Neural cell (in vitro differentiated cells): Measurements from ENCODE around the gene GSTM2. TPM values are rescaled to one million over a fixed set of nuclear protein-coding genes. Genes with fewer than 3 reads are reported as not detected.

Experiments
- H2AFZ ChIP-seq: fragments of 200-600, 300-800 bp; sonication (generic), shearing (Covaris generic); 2 replicates; pipeline ENCODE4 v1.6.0; 2014; ENCODE audit warnings: low read depth, mild to moderate bottlenecking, antibody characterized with exemption, low read length, moderate library complexity
- H3F3A ChIP-seq: fragments of 200-600 bp; shearing (Covaris generic); 2 replicates; pipeline ENCODE4 v1.6.1; 2016; ENCODE audit warnings: mild to moderate bottlenecking, moderate library complexity, mixed read lengths, antibody characterized with exemption, low read length; ENCODE audit not compliant: insufficient read depth, poor library complexity, severe bottlenecking
- H3K27ac ChIP-seq: fragments of 200-600, 300-800 bp; sonication (generic), shearing (Covaris generic); 2 replicates; pipeline ENCODE4 v1.5.1; 2014; ENCODE audit warnings: mild to moderate bottlenecking, low read length, moderate library complexity
- H3K27me3 ChIP-seq: fragments of 300-800, 200-600 bp; sonication (generic), shearing (Covaris generic); 2 replicates; pipeline ENCODE4 v1.6.0; 2014; ENCODE audit warnings: mild to moderate bottlenecking, low read depth, low read length, moderate library complexity; ENCODE audit not compliant: insufficient read depth
- H3K36me3 ChIP-seq: fragments of 300-800, 200-600 bp; sonication (generic), shearing (Covaris generic); 2 replicates; pipeline ENCODE4 v1.5.1; 2014; ENCODE audit warnings: mild to moderate bottlenecking, antibody characterized with exemption, low read length, moderate library complexity; ENCODE audit not compliant: insufficient read depth
- H3K4me2 ChIP-seq: fragments of 300-800, 200-600 bp; sonication (generic), shearing (Covaris generic); 2 replicates; pipeline ENCODE4 v1.6.0; 2014; ENCODE audit warnings: mild to moderate bottlenecking, low read length
- H3K4me3 ChIP-seq: fragments of 300-800, 200-600 bp; sonication (generic), shearing (Covaris generic); 2 replicates; pipeline ENCODE4 v1.5.1; 2014; ENCODE audit warnings: mild to moderate bottlenecking, low read length, moderate library complexity
- H3K79me2 ChIP-seq: fragments of 200-600 bp; shearing (Covaris generic); replicated peaks from 2 replicates; pipeline ENCODE4 v1.6.0; 2014; ENCODE audit warnings: mild to moderate bottlenecking, low read length, moderate library complexity; ENCODE audit not compliant: insufficient read depth
- H3K9ac ChIP-seq: fragments of 300-800, 200-600 bp; sonication (generic), shearing (Covaris generic); 2 replicates; pipeline ENCODE4 v1.6.1; 2016; ENCODE audit warnings: mild to moderate bottlenecking, low read length, mixed read lengths
- H3K9me2 ChIP-seq: fragments of 200-600 bp; shearing (Covaris generic); 2 replicates; pipeline ENCODE4 v1.6.1; 2016; ENCODE audit warnings: mild to moderate bottlenecking, low read length, mixed read lengths; ENCODE audit not compliant: insufficient read depth
- H3K9me3 ChIP-seq: fragments of 200-600, 300-800 bp; sonication (generic), shearing (Covaris generic); 2 replicates; pipeline ENCODE4 v1.6.1; 2016; ENCODE audit warnings: mild to moderate bottlenecking, mixed run types, low read length, moderate library complexity, mixed read lengths
- H4K20me1 ChIP-seq: fragments of 200-600 bp; shearing (Covaris generic); 2 replicates; pipeline ENCODE4 v1.6.1; 2016; ENCODE audit warnings: mild to moderate bottlenecking, mixed run types; ENCODE audit not compliant: insufficient read depth
- EP300 ChIP-seq: fragments of 450-650 bp; conservative IDR thresholded peaks from 2 replicates; pipeline ENCODE4 v1.6.1; 2014; ENCODE audit warnings: antibody characterized with exemption, mild to moderate bottlenecking, moderate library complexity; ENCODE audit not compliant: poor library complexity, severe bottlenecking
- EZH2 ChIP-seq: fragments of 200-600, 300-800 bp; shearing (Covaris generic), sonication (generic); IDR thresholded peaks from 2 replicates; pipeline ENCODE4 v1.6.1; 2014; ENCODE audit warnings: antibody characterized with exemption, low read length, borderline replicate concordance, mild to moderate bottlenecking; ENCODE audit not compliant: insufficient read depth, poor library complexity, severe bottlenecking
- MXI1 ChIP-seq: fragments of 450-650 bp; conservative IDR thresholded peaks from 2 replicates; pipeline ENCODE4 v1.6.1; 2014; ENCODE audit warnings: antibody characterized with exemption, mild to moderate bottlenecking; ENCODE audit not compliant: poor library complexity, severe bottlenecking
- POLR2AphosphoS5 ChIP-seq: IDR thresholded peaks from 2 replicates; pipeline ENCODE4 v1.6.1; 2012
- RAD21 ChIP-seq: fragments of 450-650 bp; conservative IDR thresholded peaks from 2 replicates; pipeline ENCODE4 v1.6.1; 2014; ENCODE audit warnings: antibody characterized with exemption, mild to moderate bottlenecking, moderate library complexity
- SMC3 ChIP-seq: fragments of 450-650 bp; conservative IDR thresholded peaks from 2 replicates; pipeline ENCODE4 v1.6.1; 2014; ENCODE audit warnings: antibody characterized with exemption, mild to moderate bottlenecking, moderate library complexity; ENCODE audit not compliant: poor library complexity
- TAF1 ChIP-seq: IDR thresholded peaks from 2 replicates; pipeline ENCODE4 v1.6.1; 2012; ENCODE audit warnings: low read depth
- polyA plus RNA-seq: library from polyadenylated mRNA; depleted of rRNA; stranded (reverse); fragments of >200 nt; gene quantifications from 2 replicates; pipeline ENCODE4 v1.2.3, GENCODE V29; 2014
- TF ChIP-seq, protein P1 (sequence below): IDR thresholded peaks from 2 replicates; pipeline ENCODE4 v1.6.1; 2012; ENCODE audit warnings: borderline replicate concordance
- TF ChIP-seq, protein P2 (sequence below): fragments of 450-650 bp; IDR thresholded peaks from 2 replicates; pipeline ENCODE4 v1.5.1; 2014; ENCODE audit warnings: antibody characterized with exemption, mild to moderate bottlenecking, moderate library complexity; ENCODE audit not compliant: poor library complexity, severe bottlenecking

The GSTM2 gene
- polyA plus RNA-seq, 1 donor from 2014 or later, result 6.8 TPM

DNA sequence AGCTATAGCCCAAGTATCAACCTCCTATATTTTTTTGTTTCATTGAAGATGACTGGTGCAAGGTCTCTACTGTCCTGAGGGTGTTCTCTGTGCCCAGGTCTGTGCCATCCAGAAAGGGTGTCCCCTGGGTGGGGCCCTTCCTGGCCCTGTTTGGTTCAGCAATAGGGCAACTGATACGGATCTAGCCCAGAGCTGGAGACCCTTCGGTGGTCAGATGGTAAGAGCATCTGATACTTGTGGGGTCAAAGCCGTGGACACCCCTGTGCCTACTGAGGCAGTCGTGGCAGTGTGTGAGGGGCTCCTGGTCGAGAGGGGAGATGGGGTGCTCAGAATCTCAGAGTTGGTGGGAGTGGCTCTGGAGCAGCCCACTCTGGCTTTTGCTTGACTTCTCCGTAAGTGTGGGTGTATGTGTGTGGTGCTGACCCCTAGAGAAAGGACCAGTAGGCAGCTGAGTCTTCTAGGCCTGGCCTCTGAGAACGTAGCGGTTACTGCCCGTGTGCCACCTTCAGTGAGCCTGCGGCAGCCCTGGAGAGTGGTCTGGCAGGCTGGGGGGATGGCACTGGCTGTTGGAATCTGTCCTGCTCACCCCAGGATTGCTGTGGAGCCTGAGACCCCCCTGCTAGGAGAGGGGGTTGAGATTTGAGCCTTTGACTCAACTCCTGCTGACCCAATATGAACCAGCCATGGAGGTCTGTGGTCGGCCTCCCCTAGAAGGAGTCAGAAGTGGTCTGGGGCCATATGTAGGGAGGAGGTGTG lies 45.5 kb upstream of the GSTM2 start:
- H3K9me2 ChIP-seq, result no peaks in the 10 kb centered on the region
- H3K79me2 ChIP-seq, result peaks cover 38% of the 10 kb centered on the region
- peak overlapping the region; percentile 86 for H3K9ac ChIP-seq
- H3K36me3 ChIP-seq, result no peaks in the 10 kb centered on the region
- no peaks in the 10 kb centered on the region for H4K20me1 ChIP-seq
- H3K27me3 ChIP-seq, result no peaks in the 10 kb centered on the region
- no peak overlapping the region for H2AFZ ChIP-seq
- no peaks in the 10 kb centered on the region for H3F3A ChIP-seq
- H3K4me2 ChIP-seq, result peak overlapping the region; percentile 97
- TF ChIP-seq EZH2, result no peak
- peak overlapping the region; percentile 66 for H3K4me3 ChIP-seq
- H3K27ac ChIP-seq, result peak overlapping the region; percentile 94
- no peaks in the 10 kb centered on the region for H3K9me3 ChIP-seq

DNA sequence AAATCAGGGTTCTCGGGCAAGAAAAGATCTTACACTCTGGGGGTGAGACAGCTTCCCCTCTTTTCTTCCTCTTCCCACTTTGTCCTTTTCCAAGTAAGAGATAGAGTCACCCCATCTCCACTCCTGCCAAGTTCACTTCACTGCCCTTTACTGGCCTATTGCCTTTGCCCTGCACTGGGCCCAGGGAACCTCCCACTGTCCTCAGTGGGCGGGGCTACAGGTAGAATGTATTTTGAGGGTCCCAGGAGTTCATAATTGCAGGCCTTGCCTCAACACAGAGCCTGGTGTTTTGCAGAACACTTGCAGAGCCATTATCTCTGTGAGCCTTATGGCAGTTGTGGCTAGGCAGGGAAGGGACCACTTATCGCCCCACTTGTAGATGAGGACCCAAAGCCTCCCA lies 45.0 kb upstream of the GSTM2 start:
- H3K27ac ChIP-seq, result no peak overlapping the region
- no peaks in the 10 kb centered on the region for H3K27me3 ChIP-seq
- H3K4me2 ChIP-seq, result no peak overlapping the region
- peak overlapping the region; percentile 66 for H3K4me3 ChIP-seq
- no peak overlapping the region for H3K9ac ChIP-seq
- no peaks in the 10 kb centered on the region for H3K9me2 ChIP-seq
- no peak for TF ChIP-seq POLR2AphosphoS5
- TF ChIP-seq, protein P1, sequence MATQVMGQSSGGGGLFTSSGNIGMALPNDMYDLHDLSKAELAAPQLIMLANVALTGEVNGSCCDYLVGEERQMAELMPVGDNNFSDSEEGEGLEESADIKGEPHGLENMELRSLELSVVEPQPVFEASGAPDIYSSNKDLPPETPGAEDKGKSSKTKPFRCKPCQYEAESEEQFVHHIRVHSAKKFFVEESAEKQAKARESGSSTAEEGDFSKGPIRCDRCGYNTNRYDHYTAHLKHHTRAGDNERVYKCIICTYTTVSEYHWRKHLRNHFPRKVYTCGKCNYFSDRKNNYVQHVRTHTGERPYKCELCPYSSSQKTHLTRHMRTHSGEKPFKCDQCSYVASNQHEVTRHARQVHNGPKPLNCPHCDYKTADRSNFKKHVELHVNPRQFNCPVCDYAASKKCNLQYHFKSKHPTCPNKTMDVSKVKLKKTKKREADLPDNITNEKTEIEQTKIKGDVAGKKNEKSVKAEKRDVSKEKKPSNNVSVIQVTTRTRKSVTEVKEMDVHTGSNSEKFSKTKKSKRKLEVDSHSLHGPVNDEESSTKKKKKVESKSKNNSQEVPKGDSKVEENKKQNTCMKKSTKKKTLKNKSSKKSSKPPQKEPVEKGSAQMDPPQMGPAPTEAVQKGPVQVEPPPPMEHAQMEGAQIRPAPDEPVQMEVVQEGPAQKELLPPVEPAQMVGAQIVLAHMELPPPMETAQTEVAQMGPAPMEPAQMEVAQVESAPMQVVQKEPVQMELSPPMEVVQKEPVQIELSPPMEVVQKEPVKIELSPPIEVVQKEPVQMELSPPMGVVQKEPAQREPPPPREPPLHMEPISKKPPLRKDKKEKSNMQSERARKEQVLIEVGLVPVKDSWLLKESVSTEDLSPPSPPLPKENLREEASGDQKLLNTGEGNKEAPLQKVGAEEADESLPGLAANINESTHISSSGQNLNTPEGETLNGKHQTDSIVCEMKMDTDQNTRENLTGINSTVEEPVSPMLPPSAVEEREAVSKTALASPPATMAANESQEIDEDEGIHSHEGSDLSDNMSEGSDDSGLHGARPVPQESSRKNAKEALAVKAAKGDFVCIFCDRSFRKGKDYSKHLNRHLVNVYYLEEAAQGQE, result no peak
- TF ChIP-seq EZH2, result no peak
- TF ChIP-seq MXI1, result no peak
- TF ChIP-seq SMC3, result no peak
- no peak for TF ChIP-seq TAF1
- TF ChIP-seq RAD21, result no peak
- TF ChIP-seq, protein P2, sequence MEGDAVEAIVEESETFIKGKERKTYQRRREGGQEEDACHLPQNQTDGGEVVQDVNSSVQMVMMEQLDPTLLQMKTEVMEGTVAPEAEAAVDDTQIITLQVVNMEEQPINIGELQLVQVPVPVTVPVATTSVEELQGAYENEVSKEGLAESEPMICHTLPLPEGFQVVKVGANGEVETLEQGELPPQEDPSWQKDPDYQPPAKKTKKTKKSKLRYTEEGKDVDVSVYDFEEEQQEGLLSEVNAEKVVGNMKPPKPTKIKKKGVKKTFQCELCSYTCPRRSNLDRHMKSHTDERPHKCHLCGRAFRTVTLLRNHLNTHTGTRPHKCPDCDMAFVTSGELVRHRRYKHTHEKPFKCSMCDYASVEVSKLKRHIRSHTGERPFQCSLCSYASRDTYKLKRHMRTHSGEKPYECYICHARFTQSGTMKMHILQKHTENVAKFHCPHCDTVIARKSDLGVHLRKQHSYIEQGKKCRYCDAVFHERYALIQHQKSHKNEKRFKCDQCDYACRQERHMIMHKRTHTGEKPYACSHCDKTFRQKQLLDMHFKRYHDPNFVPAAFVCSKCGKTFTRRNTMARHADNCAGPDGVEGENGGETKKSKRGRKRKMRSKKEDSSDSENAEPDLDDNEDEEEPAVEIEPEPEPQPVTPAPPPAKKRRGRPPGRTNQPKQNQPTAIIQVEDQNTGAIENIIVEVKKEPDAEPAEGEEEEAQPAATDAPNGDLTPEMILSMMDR, result no peak
- TF ChIP-seq EP300, result no peak
- no peak overlapping the region for H2AFZ ChIP-seq
- H3K36me3 ChIP-seq, result no peaks in the 10 kb centered on the region
- peaks cover 38% of the 10 kb centered on the region for H3K79me2 ChIP-seq
- no peaks in the 10 kb centered on the region for H3K9me3 ChIP-seq
- H4K20me1 ChIP-seq, result no peaks in the 10 kb centered on the region
- H3F3A ChIP-seq, result no peaks in the 10 kb centered on the region
